Stomach (tissue), 19 donors: ENCODE measurements around the gene ZNF813. TPM values are rescaled to one million over a fixed set of nuclear protein-coding genes. Genes with fewer than 3 reads are reported as not detected.
"Not testable (repeated sequence)": the region's sequence is repeated elsewhere in the genome, so short reads cannot be mapped to it uniquely, and the experiment has no call there.

ENCODE experiments used
- DNase-seq, 2 donors: peaks; one replicate each; pipeline versions ENCODE4 v3.0.0 to v3.0.0-alpha.2; 2013 to 2019
- H3K27ac ChIP-seq, 5 donors: fragments of 200-600 bp in 4 of 5; sonication (generic) in 4 of 5; one replicate each; pipeline ENCODE4 v1.5.1; 2013 to 2019; ENCODE audit warnings: mild to moderate bottlenecking in 1 of 5, moderate library complexity in 1 of 5
- H3K27me3 ChIP-seq, 3 donors: fragments of 200-600 bp; sonication (generic); one replicate each; pipeline ENCODE4 v1.5.1; 2017 to 2019; ENCODE audit warnings: mixed run types in 1 of 3
- H3K36me3 ChIP-seq, 4 donors: fragments of 200-600 bp; sonication (generic); 1 replicate in 3 of 4; 2 replicates in 1 of 4; pipeline ENCODE4 v1.5.1; 2016 to 2019
- H3K4me1 ChIP-seq, 4 donors: fragments of 200-600 bp; sonication (generic); one replicate each; pipeline ENCODE4 v1.5.1; 2016 to 2019
- H3K4me3 ChIP-seq, 4 donors: fragments of 200-600 bp; sonication (generic) in 3 of 4; one replicate each; pipeline ENCODE4 v1.5.1; 2016 to 2019; ENCODE audit warnings: mild to moderate bottlenecking in 1 of 4
- H3K9me3 ChIP-seq, 4 donors: fragments of 200-600 bp; sonication (generic); one replicate each; pipeline ENCODE4 v1.5.1; 2016 to 2019
- CTCF ChIP-seq, 7 experiments: fragments of 450-650 bp in 4 of 7; fragments of 200-600 bp in 3 of 7; sonication (generic) in 3 of 7; IDR thresholded peaks; one replicate each; pipeline ENCODE4 v1.5.1; 2016 to 2019; ENCODE audit warnings: antibody characterized with exemption in 7 of 7, control low read depth in 2 of 7, mild to moderate bottlenecking in 1 of 7
- EP300 ChIP-seq: sonication (generic); formaldehyde crosslinking; IDR thresholded peaks from one replicate; pipeline ENCODE4 v1.6.1; 2017; ENCODE audit warnings: antibody characterized with exemption
- POLR2A ChIP-seq, 4 donors: fragments of 450-650 bp; IDR thresholded peaks; one replicate each; pipeline ENCODE4 v1.6.1; 2016; ENCODE audit warnings: antibody characterized with exemption in 4 of 4, control low read depth in 2 of 4, mild to moderate bottlenecking in 1 of 4, moderate library complexity in 1 of 4
- POLR2AphosphoS5 ChIP-seq, 3 donors: sonication (generic); formaldehyde crosslinking; IDR thresholded peaks; one replicate each; pipeline ENCODE4 v1.6.1; 2016; ENCODE audit warnings: antibody characterized with exemption in 3 of 3
- WGBS, 5 donors: extraction: QIAGEN DNeasy Blood & Tissue Kit in 3 of 5; methylation state at CpG; one replicate each; pipeline versions ENCODE4 v1.1.5 to v1.1.7; 2013 to 2018; 5-methylcytosine and 5-hydroxymethylcytosine counted together
- intact Hi-C: fragments of 100-400 bp; cut with DNase I; formaldehyde crosslinking; loops from one replicate; pipeline ENCODE4 v1.15.1; 2023; ENCODE audit warnings: low total_unique reads
- long read RNA-seq, 10 donors: transcript quantifications; one replicate each; lab custom pipeline, GENCODE V29; 2026
- polyA plus RNA-seq, 3 donors: library from polyadenylated mRNA; stranded (reverse); fragments of 200-250 nt; gene quantifications; one replicate each; pipeline ENCODE4 v1.2.3, GENCODE V29; 2013
- total RNA-seq, 5 donors: library from RNA; depleted of rRNA; stranded (reverse); fragments of >200 nt; gene quantifications; one replicate each; pipeline versions ENCODE4 v1.1.0 to v1.2.3, GENCODE V29; 2014 to 2016
- donor health status: healthy with polysubstance abuse.
- donor health status: Bipolar disorder and iron deficiency.
- donor health status: healthy.

ZNF813 gene
- 1 to 10 TPM in 4 of 5 donors, under 1 TPM in 1; 0.45 to 6.8 (median 3.5) TPM for total RNA-seq
- 1 to 10 TPM in 1 of 3 donors, under 1 TPM in 2; 0.70 to 1.7 (median 1.00) TPM for polyA plus RNA-seq
- long read RNA-seq, donor 1, result 0 reads
- long read RNA-seq, donor 2, full-length matches to known transcripts, result 1 of 1 reads
- long read RNA-seq, donor 2, partial matches to known transcripts, result 0 of 1 reads
- long read RNA-seq, donor 2, other reads (novel, unspliced or antisense), result 0 of 1 reads
- long read RNA-seq, donor 3, full-length matches to known transcripts, result 1 of 1 reads
- long read RNA-seq, donor 3, partial matches to known transcripts, result 0 of 1 reads
- long read RNA-seq, donor 3, other reads (novel, unspliced or antisense), result 0 of 1 reads
- long read RNA-seq, donor 4, result 0 reads
- long read RNA-seq, donor 5, result 0 reads
- long read RNA-seq, donor 6, full-length matches to known transcripts, result 2 of 2 reads
- long read RNA-seq, donor 6, partial matches to known transcripts, result 0 of 2 reads
- long read RNA-seq, donor 6, other reads (novel, unspliced or antisense), result 0 of 2 reads
- long read RNA-seq, donor 7, result 0 reads
- long read RNA-seq, donor 8, result 0 reads
- long read RNA-seq, donor 9, result 0 reads
- long read RNA-seq, donor 10, full-length matches to known transcripts, result 1 of 1 reads
- long read RNA-seq, donor 10, partial matches to known transcripts, result 0 of 1 reads
- long read RNA-seq, donor 10, other reads (novel, unspliced or antisense), result 0 of 1 reads

- H3K27ac ChIP-seq, result peak within 1 kb of the TSS; percentile 62 to 86 (median 84)
- peaks cover 0 to 26% (median 10%) of the 10 kb centered on the region in 4 donors for H3K9me3 ChIP-seq
- H3K27me3 ChIP-seq, result peaks cover 0 to 21% (median 0%) of the 10 kb centered on the region in 3 donors
- WGBS, 5 donors, result 0 to 2% (median 1%) methylated on average over 48 to 55 of the region's 55 CpGs
- H3K4me3 ChIP-seq, result peak within 1 kb of the TSS; percentile 67 to 82 (median 75)
- H3K36me3 ChIP-seq, result peaks cover 0 to 4% (median under 1%) of the 10 kb centered on the region in 4 donors
- DNase-seq, result peak; percentile 97
- intact Hi-C loops, result no loop called here
- H3K4me1 ChIP-seq, result peaks cover 5 to 33% (median 13%) of the 10 kb centered on the region in 4 donors
- TF ChIP-seq EP300 (no peak), POLR2AphosphoS5 (IDR thresholded peaks at IDR 0.05) (peak; percentile 67 to 87 (median 78))
Observed at GRCh38 chr19:53467485-53468262, at the start of gene ZNF813. ZNF813 (plus strand) TSS chr19:53467733; CDS start chr19:53483823, 16,090 bp downstream.

- WGBS, 5 donors, result 54 to 68% (median 57%) methylated on average over 11 of the region's 11 CpGs
- intact Hi-C loops, result loop anchor here (10.0 kb wide), 1 partner anchor 324 kb away; no protein-coding TSS in a partner anchor
- not testable (repeated sequence) for H3K27me3 ChIP-seq, H3K27ac ChIP-seq, H3K4me1 ChIP-seq, H3K4me3 ChIP-seq, H3K36me3 ChIP-seq
- peak in 1 of 2 donors; percentile 31 for DNase-seq
- peaks cover 0 to 19% (median 8%) of the 10 kb centered on the region in 4 donors for H3K9me3 ChIP-seq
Observed at GRCh38 chr19:53420520-53421315, 46.8 kb upstream of the ZNF813 start.

GRCh38 chr19:53422551-53422950 lies 45.0 kb upstream of the ZNF813 start:
- no peak for DNase-seq
- Histone ChIP-seq H3K4me3 (no peak overlapping the region), H3K27me3 (no peaks in the 10 kb centered on the region), H3K36me3 (peaks cover 0 to 4% (median 0%) of the 10 kb centered on the region in 4 donors), H3K27ac (no peak overlapping the region), H3K4me1 (peaks cover 0 to 5% (median 2%) of the 10 kb centered on the region in 4 donors), H3K9me3 (peaks cover 0 to 7% (median 2%) of the 10 kb centered on the region in 4 donors)
- WGBS, 5 donors, result 78 to 84% (median 81%) methylated on average over 5 of the region's 5 CpGs
- TF ChIP-seq CTCF (IDR thresholded peaks at IDR 0.05), result no peak
- TF ChIP-seq EP300, result no peak
- no peak for TF ChIP-seq POLR2A (IDR thresholded peaks at IDR 0.05)
- TF ChIP-seq POLR2AphosphoS5 (IDR thresholded peaks at IDR 0.05), result no peak
- intact Hi-C loops, result loop anchor here (10.0 kb wide), 1 partner anchor 322 kb away; no protein-coding TSS in a partner anchor

GRCh38 chr19:53423074-53423473 lies 44.5 kb upstream of the ZNF813 start:
- intact Hi-C loops, result loop anchor here (10.0 kb wide), 1 partner anchor 322 kb away; no protein-coding TSS in a partner anchor
- not testable (repeated sequence) for H3K27ac ChIP-seq, H3K9me3 ChIP-seq, H3K36me3 ChIP-seq, H3K27me3 ChIP-seq, DNase-seq, H3K4me1 ChIP-seq, H3K4me3 ChIP-seq
- WGBS, 5 donors, result 5 to 27% (median 9%) methylated on average over 2 to 11 of the region's 13 CpGs; no CpG with 5 or more reads in 1 of the 5 donors

GRCh38 chr19:53423680-53424079 lies 43.9 kb upstream of the ZNF813 start:
- not testable (repeated sequence) for H3K4me3 ChIP-seq, H3K9me3 ChIP-seq, H3K27me3 ChIP-seq, H3K4me1 ChIP-seq, H3K36me3 ChIP-seq, H3K27ac ChIP-seq
- DNase-seq, result peak in 1 of 2 donors; percentile 43
- intact Hi-C loops, result loop anchor here (10.0 kb wide), 1 partner anchor 321 kb away; no protein-coding TSS in a partner anchor
- 35 to 50% (median 37%) methylated on average over 6 to 8 of the region's 8 CpGs for WGBS, 5 donors
